GM18520 (cell line): Measurements from ENCODE around the gene CDYL.
A peak's percentile ranks its signal among the peaks of the same experiment; 100 is the strongest.
"Not testable (repeated sequence)": the region's sequence is repeated elsewhere in the genome, so short reads cannot be mapped to it uniquely, and the experiment has no call there.

Source experiments
- ATAC-seq: cut with Tn5 transposase; IDR thresholded peaks from one replicate; pipeline ENCODE4 v1.9.1; 2021; ENCODE audit not compliant: unreplicated experiment

CDYL gene

DNA sequence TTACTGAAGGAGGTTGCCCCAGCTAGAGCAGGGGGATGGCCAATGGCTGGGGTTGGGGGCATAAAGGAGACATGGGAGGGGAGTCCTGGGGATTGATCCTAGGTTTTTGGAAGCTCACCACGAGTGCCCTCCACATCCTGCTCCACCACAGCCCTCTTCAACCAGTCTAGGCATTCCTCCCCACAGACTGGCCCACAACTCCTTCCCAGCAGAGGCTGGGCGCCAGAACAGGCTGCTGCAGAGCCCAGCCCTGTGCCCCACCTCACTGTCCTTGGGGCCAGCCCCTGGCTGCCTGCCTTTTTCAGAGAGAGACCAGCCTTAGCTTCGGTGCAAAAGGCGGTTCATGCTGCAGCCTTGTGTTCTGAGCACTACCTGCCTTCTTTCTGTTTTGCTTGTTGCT lies 211.2 kb downstream of the CDYL start:
- no peak for ATAC-seq

DNA sequence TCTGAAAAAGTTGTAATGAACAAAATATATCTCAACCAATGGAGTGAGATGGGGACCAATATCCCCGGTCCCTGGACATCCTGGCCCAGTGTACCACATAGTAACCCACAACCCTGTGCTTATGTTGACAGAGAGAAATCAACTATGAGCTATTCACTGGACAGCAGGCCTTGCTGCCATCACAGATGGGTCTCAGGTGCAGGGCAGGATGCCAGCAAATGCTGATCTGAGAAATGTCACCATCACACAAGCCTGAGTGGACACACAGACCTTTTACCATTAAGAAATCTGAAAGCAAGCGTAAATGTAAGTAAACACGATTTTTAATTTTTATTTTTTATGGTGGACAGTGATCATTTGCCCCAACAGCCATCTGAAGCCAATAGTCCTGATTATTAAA lies 218.5 kb downstream of the CDYL start:
- no peak for ATAC-seq

DNA sequence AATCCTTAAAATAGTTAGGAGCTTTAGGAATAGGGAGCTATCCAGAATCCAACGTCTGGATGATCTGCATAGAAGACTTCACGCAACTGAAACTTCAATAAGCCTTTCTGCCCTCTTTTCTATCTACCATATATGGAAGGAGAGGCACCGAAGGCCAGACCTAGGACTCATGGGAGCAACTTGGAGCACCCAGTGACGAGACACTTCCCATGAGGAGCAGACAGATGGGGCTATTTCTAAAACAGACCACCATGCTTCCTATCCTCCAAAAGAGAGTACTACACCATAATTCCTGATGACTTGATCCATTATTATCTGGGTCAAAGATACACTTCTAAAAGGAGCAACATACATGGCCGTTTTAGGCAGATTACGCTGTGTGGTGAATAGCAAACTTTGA lies 221.7 kb downstream of the CDYL start:
- no peak for ATAC-seq

GRCh38 chr6:4999586-4999985 lies 223.4 kb downstream of the CDYL start:
- ATAC-seq: no peak

DNA sequence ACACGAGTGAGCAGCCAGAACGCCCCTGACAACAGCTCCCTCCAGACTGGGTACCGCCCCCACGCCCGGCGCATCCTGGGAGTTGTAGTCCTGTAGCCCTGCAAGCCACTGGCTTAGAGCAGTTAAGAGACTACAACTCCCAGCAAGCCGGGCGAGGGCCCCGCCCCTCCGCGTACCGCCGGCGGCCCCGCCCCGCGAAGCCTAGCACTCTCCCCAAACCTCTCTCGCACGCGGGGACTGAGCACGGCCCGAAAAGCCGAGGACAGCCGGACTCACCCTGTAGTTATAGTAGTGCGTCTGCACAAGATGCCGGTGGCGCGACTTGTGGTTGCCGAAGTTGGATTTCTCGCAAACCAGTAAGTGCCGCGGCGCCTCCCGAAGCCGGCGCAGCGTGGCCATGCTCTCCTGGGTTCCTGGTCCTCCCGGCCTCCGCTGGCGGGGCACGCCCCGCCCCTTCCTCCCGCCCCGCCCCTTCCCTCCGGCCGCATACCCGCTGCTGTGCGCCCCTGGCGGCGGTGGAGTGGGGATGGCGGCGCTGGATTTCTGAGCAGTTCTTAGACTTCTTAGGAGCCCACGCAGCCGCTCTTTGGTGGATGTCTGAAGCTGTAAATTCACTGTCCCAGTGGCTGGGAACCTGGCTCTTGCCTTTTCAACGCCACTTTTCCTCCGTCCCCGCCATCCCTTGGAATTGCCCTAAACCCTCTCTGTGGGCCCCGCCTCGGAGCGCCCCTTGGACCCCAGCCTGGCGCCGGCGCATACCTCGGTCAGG lies 227.6 kb downstream of the CDYL start, which contains the start of gene RPP40:
TSS of gene RPP40 (minus strand) at position 434 of the 769 bp plus-strand sequence. CDS start at position 399, 35 bp downstream.
- peak; percentile 93 for ATAC-seq

- no peak for ATAC-seq
These were observed 228.3 kb downstream of the CDYL start for GRCh38 chr6:5004373-5005037.

DNA sequence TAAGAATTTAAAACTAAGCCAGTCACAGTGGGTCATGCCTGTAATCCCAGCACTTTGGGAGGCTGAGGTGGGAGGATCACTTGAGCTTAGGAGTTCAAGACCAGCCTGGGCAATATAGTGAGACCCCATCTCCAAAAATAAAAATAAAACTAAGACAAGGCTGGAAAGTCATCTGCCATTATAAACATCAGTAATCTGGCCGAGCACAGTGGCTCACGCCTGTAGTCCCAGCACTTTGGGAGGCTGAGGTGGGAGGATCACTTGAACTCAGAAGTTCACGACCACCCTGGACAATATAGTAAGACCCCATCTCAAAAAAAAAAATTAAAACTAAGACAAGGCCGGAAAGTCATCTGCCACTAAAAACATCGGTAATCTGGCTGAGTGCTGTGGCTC lies 228.8 kb downstream of the CDYL start:
- not testable (repeated sequence) for ATAC-seq
